Keratinocyte (primary cell): ENCODE results near the gene HNRNPM. TPM values are rescaled to one million over a fixed set of nuclear protein-coding genes. Genes with fewer than 3 reads are reported as not detected.

ENCODE experiments used
- DNase-seq: peaks from one replicate; pipeline ENCODE4 v3.0.0-alpha.2; 2011; ENCODE audit warnings: low read depth, missing footprints, low spot score
- FAIRE-seq: peaks from 2 replicates; lab custom pipeline; 2011; peaks lifted over from hg19 to GRCh38; lab: Jason Lieb, UNC
- H2AFZ ChIP-seq: 2 replicates; pipeline ENCODE4 v1.6.0; 2012; ENCODE audit warnings: low read length, control low read depth, inconsistent platforms; ENCODE audit not compliant: control insufficient read depth
- H3K27ac ChIP-seq: 2 replicates; pipeline ENCODE4 v1.5.1; 2011; ENCODE audit warnings: low read length; ENCODE audit not compliant: control insufficient read depth, insufficient read depth
- H3K27me3 ChIP-seq: 3 replicates; pipeline ENCODE4 v1.6.0; 2011; ENCODE audit warnings: low read length; ENCODE audit not compliant: control insufficient read depth, insufficient read depth; ENCODE audit errors: extremely low read depth
- H3K36me3 ChIP-seq, 2 experiments: 2 replicates in 1 of 2; 3 replicates in 1 of 2; pipeline ENCODE4 v1.5.1; 2011; ENCODE audit warnings: low read length in 2 of 2, mild to moderate bottlenecking in 1 of 2; ENCODE audit not compliant: control insufficient read depth in 2 of 2, insufficient read depth in 2 of 2; ENCODE audit errors: extremely low read depth in 1 of 2
- H3K4me1 ChIP-seq: 3 replicates; pipeline ENCODE4 v1.5.1; 2011; ENCODE audit warnings: low read length; ENCODE audit not compliant: control insufficient read depth, insufficient read depth; ENCODE audit errors: extremely low read depth
- H3K4me2 ChIP-seq: 3 replicates; pipeline ENCODE4 v1.6.0; 2011; ENCODE audit warnings: low read depth, low read length; ENCODE audit not compliant: control insufficient read depth, insufficient read depth; ENCODE audit errors: extremely low read depth
- H3K4me3 ChIP-seq, 3 experiments: fragments of 200-600 bp in 1 of 3; sonication (generic) in 1 of 3; 2 replicates in 2 of 3; 3 replicates in 1 of 3; pipeline ENCODE4 v1.5.1; 2011 to 2016; ENCODE audit warnings: low read length in 3 of 3, mild to moderate bottlenecking in 3 of 3, control low read depth in 2 of 3, inconsistent platforms in 1 of 3, low read depth in 1 of 3, mixed read lengths in 1 of 3, mixed run types in 1 of 3, moderate library complexity in 1 of 3; ENCODE audit not compliant: control insufficient read depth in 2 of 3, insufficient read depth in 2 of 3; ENCODE audit errors: extremely low read depth in 1 of 3
- H3K79me2 ChIP-seq: 2 replicates; pipeline ENCODE4 v1.6.0; 2012; ENCODE audit warnings: low read length; ENCODE audit not compliant: control insufficient read depth, insufficient read depth
- H3K9ac ChIP-seq: 3 replicates; pipeline ENCODE4 v1.6.0; 2011; ENCODE audit warnings: low read length; ENCODE audit not compliant: control insufficient read depth, insufficient read depth; ENCODE audit errors: extremely low read depth
- H3K9me1 ChIP-seq: 3 replicates; pipeline ENCODE4 v1.6.0; 2011; ENCODE audit warnings: low read length; ENCODE audit not compliant: control insufficient read depth, insufficient read depth; ENCODE audit errors: extremely low read depth
- H3K9me3 ChIP-seq: 2 replicates; pipeline ENCODE4 v1.5.1; 2012; ENCODE audit warnings: low read depth, low read length; ENCODE audit not compliant: control insufficient read depth
- H4K20me1 ChIP-seq: 3 replicates; pipeline ENCODE4 v1.6.0; 2011; ENCODE audit warnings: low read length; ENCODE audit not compliant: control insufficient read depth, insufficient read depth; ENCODE audit errors: extremely low read depth
- CTCF ChIP-seq, 3 experiments: IDR thresholded peaks in 1 of 3; conservative IDR thresholded peaks in 1 of 3; optimal IDR thresholded peaks in 1 of 3; 2 replicates in 2 of 3; 3 replicates in 1 of 3; pipeline versions ENCODE3 to v1.5.1; 2011; ENCODE audit warnings: low read length in 3 of 3, mild to moderate bottlenecking in 3 of 3, moderate library complexity in 2 of 3, control low read depth in 1 of 3, inconsistent platforms in 1 of 3; ENCODE audit not compliant: insufficient read depth in 2 of 3; ENCODE audit errors: extremely low read depth in 1 of 3
- EZH2 ChIP-seq: IDR thresholded peaks from one replicate; pipeline ENCODE4 v1.6.1; 2012; ENCODE audit warnings: inconsistent platforms, mild to moderate bottlenecking, low read length, moderate library complexity
- dilution Hi-C: fragments of 300-500 bp; cut with MboI; formaldehyde crosslinking; loops from one replicate; pipeline ENCODE4 v1.7.0; 2020; ENCODE audit warnings: low sequenced_read_pairs; ENCODE audit not compliant: extremely low pct_ligation_motif_present
- polyA plus RNA-seq, 5 experiments: library from polyadenylated mRNA; depleted of rRNA in 3 of 5; stranded (reverse) in 3 of 5; stranded (forward) in 1 of 5; unstranded in 1 of 5; fragments of >200 nt; gene quantifications; 1 replicate in 1 of 5; 2 replicates in 3 of 5; 3 replicates in 1 of 5; pipeline versions ENCODE4 v1.2.1 to v1.2.3, GENCODE V29; 2011 to 2012; ENCODE audit warnings: missing spikeins in 2 of 5, low read depth in 1 of 5, low replicate concordance in 1 of 5

The HNRNPM gene
- polyA plus RNA-seq, 1 donor (not counting 4 experiments of a cell fraction or from before 2014, with no cell fraction given): 126 TPM

GRCh38 chr19:8528500-8528899, 83.7 kb downstream of the HNRNPM start:
- Histone ChIP-seq H3K36me3 (no peaks in the 10 kb centered on the region), H4K20me1 (no peaks in the 10 kb centered on the region), H3K27me3 (no peaks in the 10 kb centered on the region), H3K4me1 (peaks cover 6% of the 10 kb centered on the region), H3K79me2 (no peaks in the 10 kb centered on the region), H3K27ac (no peak overlapping the region), H3K4me2 (no peak overlapping the region), H2AFZ (no peak overlapping the region), H3K9ac (no peak overlapping the region), H3K9me1 (no peaks in the 10 kb centered on the region), H3K4me3 (no peak overlapping the region), H3K9me3 (no peaks in the 10 kb centered on the region)
- dilution Hi-C loops: no loop called here
- no peak for DNase-seq
- FAIRE-seq: no peak
- TF ChIP-seq EZH2: no peak
- no peak for TF ChIP-seq CTCF (optimal IDR thresholded peaks at IDR 0.05 in 1 of 3, IDR thresholded peaks at IDR 0.05 in 1 of 3, conservative IDR thresholded peaks at IDR 0.05 in 1 of 3; ENCODE audit: extremely low read depth in 1 of 3, insufficient read depth in 2 of 3, low read length in 3 of 3)

GRCh38 chr19:8529369-8530006, 84.7 kb downstream of the HNRNPM start:
- Histone ChIP-seq H3K4me2 (no peak overlapping the region), H2AFZ (no peak overlapping the region), H3K9me3 (no peaks in the 10 kb centered on the region), H4K20me1 (no peaks in the 10 kb centered on the region), H3K79me2 (no peaks in the 10 kb centered on the region), H3K4me1 (peaks cover 6% of the 10 kb centered on the region), H3K4me3 (no peak overlapping the region), H3K27ac (no peak overlapping the region), H3K36me3 (no peaks in the 10 kb centered on the region), H3K27me3 (no peaks in the 10 kb centered on the region), H3K9me1 (no peaks in the 10 kb centered on the region), H3K9ac (no peak overlapping the region)
- no peak for FAIRE-seq
- no peak for DNase-seq
- dilution Hi-C loops: no loop called here
- no peak for TF ChIP-seq CTCF (optimal IDR thresholded peaks at IDR 0.05 in 1 of 3, IDR thresholded peaks at IDR 0.05 in 1 of 3, conservative IDR thresholded peaks at IDR 0.05 in 1 of 3; ENCODE audit: extremely low read depth in 1 of 3, insufficient read depth in 2 of 3, low read length in 3 of 3)
- TF ChIP-seq EZH2: no peak
